ENCODE data around the gene RSPRY1.

DNA sequence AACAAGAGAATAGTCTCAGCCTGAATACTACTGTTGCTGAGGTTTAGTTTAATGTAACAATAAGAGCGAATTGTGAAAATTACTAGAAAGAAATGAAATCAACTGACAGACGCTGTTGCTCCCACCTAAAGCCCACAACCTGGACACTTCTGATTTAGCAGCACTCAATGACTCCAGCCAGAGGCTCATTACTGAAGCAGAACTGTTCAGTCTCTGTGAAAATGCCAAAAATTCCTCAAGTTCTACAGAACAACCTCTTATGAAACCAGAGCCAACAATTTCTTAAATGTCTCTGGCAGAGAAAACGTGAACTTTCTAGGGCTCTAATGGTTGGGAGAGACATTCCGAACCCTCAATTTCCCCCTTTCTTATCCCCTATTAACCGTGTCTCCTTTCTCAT, 10.2 kb upstream of the RSPRY1 start:
- TF ChIP-seq CTCF (IDR thresholded peaks at IDR 0.05; ENCODE audit: low read length) (no peak), EZH2 (optimal IDR thresholded peaks at IDR 0.05; ENCODE audit: low read depth, low read length) (no peak)

Measured in MM.1S (cell line).